Panc1 (cell line): ENCODE measurements around the gene LHB. TPM values are rescaled to one million over a fixed set of nuclear protein-coding genes. Genes with fewer than 3 reads are reported as not detected.

Source experiments
- ATAC-seq: fragments of 200-7000 bp; cut with Tn5 transposase; 2 replicates; pipeline ENCODE4 v1.9.1; 2020; ENCODE audit warnings: mild to moderate bottlenecking, moderate library complexity
- BruUV-seq: library from RNA; stranded (reverse); fragments of 400-500 nt; replicated peaks from 2 replicates; lab custom pipeline; 2021; lab: Mats Ljungman, UMichigan
- CTCF ChIA-PET: fragments of 300-600 bp; sonication (Branson Sonifier 250); formaldehyde crosslinking; loops from one replicate; lab custom pipeline; 2022; ENCODE audit warnings: antibody characterized with exemption; lab: Charles Lee
- POLR2A ChIA-PET: fragments of 300-600 bp; sonication (Branson Sonifier 250); formaldehyde crosslinking; loops from one replicate; lab custom pipeline; 2022; ENCODE audit warnings: antibody characterized with exemption; lab: Charles Lee
- DNase-seq: peaks from one replicate; pipeline ENCODE4 v3.0.0-alpha.2; 2010; ENCODE audit warnings: low read depth, low spot score
- H3K27ac ChIP-seq: 2 replicates; pipeline ENCODE4 v1.5.1; 2011; ENCODE audit warnings: mild to moderate bottlenecking, low read length, inconsistent platforms
- H3K27me3 ChIP-seq: fragments of 200-500 bp; sonication (Bioruptor generic); 2 replicates; pipeline ENCODE4 v1.6.0; 2014; ENCODE audit warnings: low read length, inconsistent platforms; ENCODE audit not compliant: control insufficient read depth, insufficient read depth
- H3K36me3 ChIP-seq: fragments of 200-500 bp; sonication (Bioruptor generic); 2 replicates; pipeline ENCODE4 v1.5.1; 2014; ENCODE audit warnings: inconsistent platforms, mild to moderate bottlenecking, low read length, moderate library complexity; ENCODE audit not compliant: control insufficient read depth, insufficient read depth
- H3K4me1 ChIP-seq: 2 replicates; pipeline ENCODE4 v1.5.1; 2011; ENCODE audit warnings: inconsistent platforms, mild to moderate bottlenecking, low read length, moderate library complexity; ENCODE audit not compliant: control insufficient read depth, insufficient read depth
- H3K4me3 ChIP-seq, 2 experiments: 2 replicates each; pipeline ENCODE4 v1.5.1; 2011 to 2012; ENCODE audit warnings: low read depth in 2 of 2, low read length in 2 of 2, mild to moderate bottlenecking in 2 of 2, inconsistent platforms in 1 of 2, moderate library complexity in 1 of 2
- H3K9me3 ChIP-seq: fragments of 200-500 bp; sonication (Bioruptor generic); 2 replicates; pipeline ENCODE4 v1.5.1; 2014; ENCODE audit warnings: low read depth, mild to moderate bottlenecking, inconsistent platforms, low read length, moderate library complexity; ENCODE audit not compliant: control insufficient read depth, insufficient read depth
- POLR2AphosphoS5 ChIP-seq: IDR thresholded peaks from 2 replicates; pipeline ENCODE4 v1.6.1; 2012; ENCODE audit warnings: mild to moderate bottlenecking, low read depth, low read length, moderate library complexity
- SIN3A ChIP-seq: IDR thresholded peaks from 2 replicates; pipeline ENCODE4 v1.6.1; 2012; ENCODE audit warnings: low read depth, mild to moderate bottlenecking, low read length, moderate library complexity, borderline replicate concordance; ENCODE audit not compliant: insufficient read depth
- TCF7L2 ChIP-seq: IDR thresholded peaks from 2 replicates; pipeline ENCODE4 v1.6.1; 2011; ENCODE audit warnings: mild to moderate bottlenecking, low read depth, low read length, inconsistent platforms
- in situ Hi-C: cut with HindIII; loops from 2 replicates; pipeline ENCODE4 v1.10.0; 2016; ENCODE audit warnings: low sequenced_read_pairs, low pct_unique_long_range_greater_than_20kb
- intact Hi-C: fragments of 100-400 bp; cut with micrococcal nuclease; formaldehyde crosslinking; loops from one replicate; pipeline ENCODE4 v1.10.0; 2022; ENCODE audit not compliant: unreplicated experiment
- total RNA-seq: library from RNA; stranded (reverse); gene quantifications from one replicate; pipeline ENCODE4 v1.2.1, GENCODE V29; 2021; ENCODE audit not compliant: unreplicated experiment
- TF ChIP-seq, protein P1 (sequence below), 2 experiments: IDR thresholded peaks; 2 replicates each; pipeline ENCODE4 v1.6.1; 2011 to 2012; ENCODE audit warnings: low read depth in 2 of 2, control low read depth in 1 of 2, low read length in 1 of 2, mild to moderate bottlenecking in 1 of 2, moderate library complexity in 1 of 2; ENCODE audit not compliant: insufficient read depth in 1 of 2
- TF ChIP-seq, protein P2 (sequence below): fragments of 450-650 bp; IDR thresholded peaks from 2 replicates; pipeline ENCODE4 v1.5.1; 2017; ENCODE audit warnings: mild to moderate bottlenecking

The LHB gene
- total RNA-seq, 1 experiment from 2014 or later = 0.39 TPM

DNA sequence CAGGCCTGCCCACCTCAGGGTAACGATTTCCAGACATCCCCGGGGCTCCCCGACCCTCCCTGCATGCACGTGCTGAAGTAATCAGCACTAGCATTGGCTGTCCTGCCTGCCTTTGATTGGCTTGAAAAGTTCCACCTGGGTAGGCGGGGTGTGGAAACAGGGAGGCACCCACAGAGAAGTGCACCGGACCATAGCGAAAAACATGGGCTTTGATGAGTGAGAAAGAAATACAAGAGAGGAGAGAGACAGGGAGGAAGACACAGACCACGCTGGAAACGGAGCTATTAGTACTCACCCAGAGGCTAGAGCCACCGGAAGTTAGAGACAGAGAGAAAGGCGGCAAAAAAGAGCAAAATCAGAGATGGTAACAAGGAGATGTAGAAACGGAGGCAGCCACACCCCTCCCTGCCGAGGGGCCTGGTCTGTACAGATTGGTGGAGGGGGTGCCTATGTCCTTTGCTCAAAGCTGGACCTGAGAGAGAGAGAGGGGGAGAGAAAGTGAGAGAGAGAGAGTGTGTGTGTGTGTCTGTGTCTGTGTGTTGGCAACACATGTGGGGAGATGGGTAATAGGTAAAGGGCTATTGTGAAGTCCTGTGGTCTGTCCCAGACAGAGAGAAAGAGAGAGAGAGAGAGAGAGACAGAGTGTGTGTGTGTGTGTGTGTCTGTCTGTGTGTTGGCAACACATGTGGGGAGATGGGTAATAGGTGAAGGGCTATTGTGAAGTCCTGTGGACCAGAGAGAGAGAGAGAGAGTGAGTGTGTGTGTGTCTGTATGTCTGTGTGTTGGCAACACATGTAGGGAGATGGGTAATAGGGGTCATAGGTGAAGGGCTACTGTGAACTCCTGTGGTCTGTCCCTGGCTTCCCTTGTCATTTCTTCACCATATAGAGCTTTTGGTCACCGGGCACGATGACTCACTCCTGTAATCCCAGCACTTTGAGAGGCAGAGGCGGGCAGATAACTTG, 4.3 kb upstream of the LHB start:
- Histone ChIP-seq H3K27ac (no peak overlapping the region), H3K4me3 (no peak overlapping the region), H3K4me1 (no peaks in the 10 kb centered on the region; the same call in 1 of the 2 replicates), H3K27me3 (no peaks in the 10 kb centered on the region), H3K36me3 (no peaks in the 10 kb centered on the region), H3K9me3 (no peaks in the 10 kb centered on the region)
- ATAC-seq (no peak), DNase-seq (no peak)
- POLR2A ChIA-PET = no interaction called here
- CTCF ChIA-PET = interaction anchor here (0.7 kb wide), 1 partner anchor 16 kb away, joined by 3 read pairs; no protein-coding TSS in a partner anchor
- in situ Hi-C loops = no loop called here
- TF ChIP-seq SIN3A (no peak), POLR2AphosphoS5 (no peak), TCF7L2 (no peak)
- TF ChIP-seq, protein P1, sequence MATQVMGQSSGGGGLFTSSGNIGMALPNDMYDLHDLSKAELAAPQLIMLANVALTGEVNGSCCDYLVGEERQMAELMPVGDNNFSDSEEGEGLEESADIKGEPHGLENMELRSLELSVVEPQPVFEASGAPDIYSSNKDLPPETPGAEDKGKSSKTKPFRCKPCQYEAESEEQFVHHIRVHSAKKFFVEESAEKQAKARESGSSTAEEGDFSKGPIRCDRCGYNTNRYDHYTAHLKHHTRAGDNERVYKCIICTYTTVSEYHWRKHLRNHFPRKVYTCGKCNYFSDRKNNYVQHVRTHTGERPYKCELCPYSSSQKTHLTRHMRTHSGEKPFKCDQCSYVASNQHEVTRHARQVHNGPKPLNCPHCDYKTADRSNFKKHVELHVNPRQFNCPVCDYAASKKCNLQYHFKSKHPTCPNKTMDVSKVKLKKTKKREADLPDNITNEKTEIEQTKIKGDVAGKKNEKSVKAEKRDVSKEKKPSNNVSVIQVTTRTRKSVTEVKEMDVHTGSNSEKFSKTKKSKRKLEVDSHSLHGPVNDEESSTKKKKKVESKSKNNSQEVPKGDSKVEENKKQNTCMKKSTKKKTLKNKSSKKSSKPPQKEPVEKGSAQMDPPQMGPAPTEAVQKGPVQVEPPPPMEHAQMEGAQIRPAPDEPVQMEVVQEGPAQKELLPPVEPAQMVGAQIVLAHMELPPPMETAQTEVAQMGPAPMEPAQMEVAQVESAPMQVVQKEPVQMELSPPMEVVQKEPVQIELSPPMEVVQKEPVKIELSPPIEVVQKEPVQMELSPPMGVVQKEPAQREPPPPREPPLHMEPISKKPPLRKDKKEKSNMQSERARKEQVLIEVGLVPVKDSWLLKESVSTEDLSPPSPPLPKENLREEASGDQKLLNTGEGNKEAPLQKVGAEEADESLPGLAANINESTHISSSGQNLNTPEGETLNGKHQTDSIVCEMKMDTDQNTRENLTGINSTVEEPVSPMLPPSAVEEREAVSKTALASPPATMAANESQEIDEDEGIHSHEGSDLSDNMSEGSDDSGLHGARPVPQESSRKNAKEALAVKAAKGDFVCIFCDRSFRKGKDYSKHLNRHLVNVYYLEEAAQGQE (IDR thresholded peaks at IDR 0.05; ENCODE audit: insufficient read depth in 1 of 2, low read depth in 2 of 2, low read length in 1 of 2) = no peak
- TF ChIP-seq, protein P2, sequence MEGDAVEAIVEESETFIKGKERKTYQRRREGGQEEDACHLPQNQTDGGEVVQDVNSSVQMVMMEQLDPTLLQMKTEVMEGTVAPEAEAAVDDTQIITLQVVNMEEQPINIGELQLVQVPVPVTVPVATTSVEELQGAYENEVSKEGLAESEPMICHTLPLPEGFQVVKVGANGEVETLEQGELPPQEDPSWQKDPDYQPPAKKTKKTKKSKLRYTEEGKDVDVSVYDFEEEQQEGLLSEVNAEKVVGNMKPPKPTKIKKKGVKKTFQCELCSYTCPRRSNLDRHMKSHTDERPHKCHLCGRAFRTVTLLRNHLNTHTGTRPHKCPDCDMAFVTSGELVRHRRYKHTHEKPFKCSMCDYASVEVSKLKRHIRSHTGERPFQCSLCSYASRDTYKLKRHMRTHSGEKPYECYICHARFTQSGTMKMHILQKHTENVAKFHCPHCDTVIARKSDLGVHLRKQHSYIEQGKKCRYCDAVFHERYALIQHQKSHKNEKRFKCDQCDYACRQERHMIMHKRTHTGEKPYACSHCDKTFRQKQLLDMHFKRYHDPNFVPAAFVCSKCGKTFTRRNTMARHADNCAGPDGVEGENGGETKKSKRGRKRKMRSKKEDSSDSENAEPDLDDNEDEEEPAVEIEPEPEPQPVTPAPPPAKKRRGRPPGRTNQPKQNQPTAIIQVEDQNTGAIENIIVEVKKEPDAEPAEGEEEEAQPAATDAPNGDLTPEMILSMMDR = no peak
- BruUV-seq = no TSS peak
- intact Hi-C loops = no loop called here

DNA sequence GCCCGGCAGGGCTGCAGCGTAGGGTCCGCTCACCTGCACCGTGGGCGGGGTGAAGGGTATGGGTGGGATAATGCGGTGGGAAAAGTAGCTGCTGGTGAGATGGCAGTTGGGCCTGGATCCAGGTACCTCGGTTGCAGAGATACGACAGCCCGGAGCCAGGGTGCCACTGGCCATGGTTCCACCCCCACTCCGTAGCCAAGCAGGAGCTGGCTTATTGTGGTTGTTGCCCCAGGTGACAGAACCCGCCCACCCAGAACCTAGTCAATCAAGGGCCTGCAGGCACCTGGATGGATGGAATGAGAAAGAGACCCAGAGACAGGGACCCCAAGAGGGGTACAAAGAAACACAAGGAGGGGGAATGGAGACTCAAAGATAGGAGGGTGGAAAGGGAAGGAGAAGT, 3.5 kb upstream of the LHB start:
- DNase-seq = no peak
- intact Hi-C loops = no loop called here
- Histone ChIP-seq H3K4me3 (no peak overlapping the region), H3K4me1 (no peaks in the 10 kb centered on the region; the same call in 1 of the 2 replicates), H3K27me3 (no peaks in the 10 kb centered on the region), H3K36me3 (no peaks in the 10 kb centered on the region), H3K27ac (no peak overlapping the region), H3K9me3 (no peaks in the 10 kb centered on the region)
- in situ Hi-C loops = no loop called here
- CTCF ChIA-PET = no interaction called here
- ATAC-seq = no peak
- BruUV-seq = no TSS peak
- POLR2A ChIA-PET = no interaction called here
- TF ChIP-seq SIN3A = no peak
- no peak for TF ChIP-seq POLR2AphosphoS5
- TF ChIP-seq, protein P2 = no peak
- TF ChIP-seq, protein P1 (IDR thresholded peaks at IDR 0.05; ENCODE audit: insufficient read depth in 1 of 2, low read depth in 2 of 2, low read length in 1 of 2) = no peak
- no peak for TF ChIP-seq TCF7L2
